ENCODE data around the gene RELCH.

Gene RELCH

GRCh38 chr18:62324181-62324828, 137.2 kb downstream of the RELCH start:
- DNase-seq, result no peak

- peak; percentile 48 to 51 for DNase-seq
Measured at GRCh38 chr18:62324917-62325805, 138.1 kb downstream of the RELCH start, which contains the start of gene TNFRSF11A. TSS of gene TNFRSF11A (plus strand) at chr18:62325310. CDS start at chr18:62325353, 43 bp downstream.

GRCh38 chr18:62325806-62326645, 139.0 kb downstream of the RELCH start:
- peak in 1 of 2 donors; percentile 15 for DNase-seq

GRCh38 chr18:62326646-62327348, 139.7 kb downstream of the RELCH start:
- DNase-seq, result no peak

GRCh38 chr18:62327977-62328376, 140.9 kb downstream of the RELCH start:
- no peak for DNase-seq

GRCh38 chr18:62328586-62329525, 141.8 kb downstream of the RELCH start:
- no peak for DNase-seq

- DNase-seq, result peak in 1 of 2 donors; percentile 7
Measured at GRCh38 chr18:62329691-62330454, 142.8 kb downstream of the RELCH start.

GRCh38 chr18:62330650-62331049, 143.6 kb downstream of the RELCH start:
- DNase-seq, result no peak

- DNase-seq, result no peak
Measured at GRCh38 chr18:62331581-62332356, 144.7 kb downstream of the RELCH start.

- no peak for DNase-seq
Measured at GRCh38 chr18:62332431-62332830, 145.4 kb downstream of the RELCH start.

- no peak for DNase-seq
Measured at GRCh38 chr18:62332964-62333695, 146.1 kb downstream of the RELCH start.

- DNase-seq, result no peak
Measured at GRCh38 chr18:62334120-62334519, 147.1 kb downstream of the RELCH start.

GRCh38 chr18:62335494-62335893, 148.4 kb downstream of the RELCH start:
- DNase-seq, result no peak

GRCh38 chr18:62336618-62337017, 149.6 kb downstream of the RELCH start:
- DNase-seq, result no peak

GRCh38 chr18:62337336-62337735, 150.3 kb downstream of the RELCH start:
- no peak for DNase-seq

- no peak for DNase-seq
Measured at GRCh38 chr18:62338446-62339105, 151.5 kb downstream of the RELCH start.

GRCh38 chr18:62339106-62339988, 152.3 kb downstream of the RELCH start:
- no peak for DNase-seq

All from activated CD4-positive, alpha-beta T cell treated with anti-CD3 and anti-CD28 coated beads for 4 hours (primary cell).